ENCODE results near the gene CSNK2A3.

DNA sequence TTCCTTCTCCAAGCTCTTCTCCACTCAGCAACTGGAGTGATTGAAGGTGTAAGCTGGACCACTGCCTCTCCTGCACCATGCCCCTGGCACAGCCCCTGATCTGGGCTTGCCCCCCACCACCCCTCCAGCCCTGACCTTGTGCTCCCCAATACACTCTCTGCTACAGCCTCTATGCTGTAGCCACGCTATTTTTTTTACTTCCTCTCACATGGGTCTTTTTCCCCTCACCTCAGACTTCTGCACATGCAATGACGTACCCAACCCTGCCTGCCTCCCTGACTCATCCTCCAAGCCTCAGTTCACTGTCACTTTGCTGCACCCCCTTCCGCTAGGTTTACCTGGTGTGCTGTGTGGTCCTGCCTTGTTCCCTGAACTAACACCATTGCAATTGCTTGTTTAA is 9.0 kb downstream of the CSNK2A3 start:
- no peak for TF ChIP-seq POLR2A (IDR thresholded peaks at IDR 0.05)
- no peak for TF ChIP-seq CTCF (IDR thresholded peaks at IDR 0.05)
- no peak for TF ChIP-seq POLR2AphosphoS5 (IDR thresholded peaks at IDR 0.05)
- TF ChIP-seq EP300 (IDR thresholded peaks at IDR 0.05), result no peak
